ENCODE data around the gene LACRT. TPM values are rescaled to one million over a fixed set of nuclear protein-coding genes. Genes with fewer than 3 reads are reported as not detected.

LACRT gene
- total RNA-seq, 3 donors from 2014 or later, result not detected

GRCh38 chr12:54585243-54585642 lies 49.5 kb downstream of the LACRT start:
- intact Hi-C loops (cut with DNase I, micrococcal nuclease), result no loop called here
- no peak for ATAC-seq
- DNase-seq, result no peak
- no peaks in the 10 kb centered on the region for H3K9me3 ChIP-seq
- TF ChIP-seq CTCF (IDR thresholded peaks at IDR 0.05), result no peak
- no peaks in the 10 kb centered on the region for H3K36me3 ChIP-seq (ENCODE audit: low read depth)
- no peak overlapping the region for H3K4me3 ChIP-seq
- H3K4me1 ChIP-seq (ENCODE audit: low read depth), result peaks cover 5% of the 10 kb centered on the region

GRCh38 chr12:54584128-54584527 lies 50.6 kb downstream of the LACRT start:
- no peak for DNase-seq
- TF ChIP-seq CTCF (IDR thresholded peaks at IDR 0.05), result no peak
- no peak for ATAC-seq
- H3K9me3 ChIP-seq, result no peaks in the 10 kb centered on the region
- H3K4me3 ChIP-seq, result no peak overlapping the region
- no peaks in the 10 kb centered on the region for H3K36me3 ChIP-seq (ENCODE audit: low read depth)
- peaks cover 5% of the 10 kb centered on the region for H3K4me1 ChIP-seq (ENCODE audit: low read depth)
- intact Hi-C loops (cut with DNase I, micrococcal nuclease), result no loop called here

GRCh38 chr12:54583726-54584125 lies 51.0 kb downstream of the LACRT start:
- H3K36me3 ChIP-seq (ENCODE audit: low read depth), result no peaks in the 10 kb centered on the region
- peaks cover 5% of the 10 kb centered on the region for H3K4me1 ChIP-seq (ENCODE audit: low read depth)
- no peak for ATAC-seq
- no peak overlapping the region for H3K4me3 ChIP-seq
- intact Hi-C loops (cut with DNase I, micrococcal nuclease), result no loop called here
- no peaks in the 10 kb centered on the region for H3K9me3 ChIP-seq
- TF ChIP-seq CTCF (IDR thresholded peaks at IDR 0.05), result no peak
- no peak for DNase-seq

GRCh38 chr12:54581412-54581811 lies 53.3 kb downstream of the LACRT start:
- no peak for TF ChIP-seq CTCF (IDR thresholded peaks at IDR 0.05)
- ATAC-seq (no peak), DNase-seq (no peak)
- intact Hi-C loops (cut with DNase I, micrococcal nuclease), result no loop called here
- Histone ChIP-seq H3K4me1 (ENCODE audit: low read depth) (no peaks in the 10 kb centered on the region), H3K36me3 (ENCODE audit: low read depth) (no peaks in the 10 kb centered on the region), H3K9me3 (no peaks in the 10 kb centered on the region), H3K4me3 (no peak overlapping the region)

Other genes starting within 250 kb of the LACRT start
- gene ITGA5, start 215.6 kb downstream of the LACRT start, total RNA-seq, result 100 to 1,000 TPM in 1 of 3 donors, 10 to 100 TPM in 1, 1 to 10 TPM in 1; 8.0 to 201 (median 61.8) TPM
- not detected for gene GTSF1, start 161.3 kb downstream of the LACRT start, total RNA-seq
- gene NCKAP1L, start 137.1 kb downstream of the LACRT start, total RNA-seq, result 10 to 100 TPM in 2 of 3 donors, 1 to 10 TPM in 1; 7.1 to 21.2 (median 20.1) TPM
- 1 to 10 TPM in 2 of 3 donors, under 1 TPM in 1; 0.35 to 4.0 (median 2.2) TPM for gene PDE1B, start 85.3 kb downstream of the LACRT start, total RNA-seq
- gene PPP1R1A, start 46.2 kb downstream of the LACRT start, total RNA-seq, result 10 to 100 TPM in 1 of 3 donors, under 1 TPM in 2; 0.52 to 30.0 (median 0.75) TPM
- gene DCD, start 13.5 kb upstream of the LACRT start, total RNA-seq, result not detected
- not detected for gene MUCL1, start 219.6 kb upstream of the LACRT start, total RNA-seq